ENCODE data around the gene ZNF689.
A peak's percentile ranks its signal among the peaks of the same experiment; 100 is the strongest.
"Not testable (repeated sequence)": the region's sequence is repeated elsewhere in the genome, so short reads cannot be mapped to it uniquely, and the experiment has no call there.

The ZNF689 gene

GRCh38 chr16:30633526-30633925 is 23.3 kb upstream of the ZNF689 start:
- DNase-seq, result no peak

GRCh38 chr16:30632454-30632853 is 22.3 kb upstream of the ZNF689 start:
- DNase-seq, result not testable (repeated sequence)

- peak; percentile 83 for DNase-seq
Observed at GRCh38 chr16:30628628-30629540, 18.7 kb upstream of the ZNF689 start.

- DNase-seq, result no peak
Observed at GRCh38 chr16:30626236-30626635, 16.0 kb upstream of the ZNF689 start.

GRCh38 chr16:30623536-30624283 is 13.5 kb upstream of the ZNF689 start:
- no peak for DNase-seq

- DNase-seq, result no peak
Observed at GRCh38 chr16:30622455-30623032, 12.4 kb upstream of the ZNF689 start.

GRCh38 chr16:30621765-30622164 is 11.6 kb upstream of the ZNF689 start:
- DNase-seq, result no peak

GRCh38 chr16:30620169-30620568 is 10.0 kb upstream of the ZNF689 start:
- no peak for DNase-seq

GRCh38 chr16:30619638-30620037 is 9.4 kb upstream of the ZNF689 start:
- DNase-seq, result peak; percentile 82

GRCh38 chr16:30619202-30619601 is 9.0 kb upstream of the ZNF689 start:
- peak; percentile 71 for DNase-seq

GRCh38 chr16:30615358-30616091 is 5.3 kb upstream of the ZNF689 start:
- no peak for DNase-seq

- DNase-seq, result peak; percentile 3
Observed at GRCh38 chr16:30609002-30609925, 925 bp downstream of the ZNF689 start.

GRCh38 chr16:30606004-30606403 is 4.2 kb downstream of the ZNF689 start:
- no peak for DNase-seq

- no peak for DNase-seq
Observed at GRCh38 chr16:30605158-30605557, 5.0 kb downstream of the ZNF689 start.

- DNase-seq, result no peak
Observed at GRCh38 chr16:30604316-30604947, 5.8 kb downstream of the ZNF689 start.

GRCh38 chr16:30603945-30604315 is 6.3 kb downstream of the ZNF689 start:
- DNase-seq, result no peak

- no peak for DNase-seq
Observed at GRCh38 chr16:30602616-30603277, 7.4 kb downstream of the ZNF689 start.

- DNase-seq, result no peak
Observed at GRCh38 chr16:30601966-30602365, 8.2 kb downstream of the ZNF689 start.

GRCh38 chr16:30600929-30601328 is 9.3 kb downstream of the ZNF689 start:
- DNase-seq, result no peak

- DNase-seq, result no peak
Observed at GRCh38 chr16:30600215-30600614, 10.0 kb downstream of the ZNF689 start.

GRCh38 chr16:30592871-30593270 is 17.3 kb downstream of the ZNF689 start:
- no peak for DNase-seq

Measured in kidney glomerular epithelial cell (primary cell).